Esophagus squamous epithelium (tissue), 5 donors: ENCODE measurements around the gene IQGAP2. TPM values are rescaled to one million over a fixed set of nuclear protein-coding genes. Genes with fewer than 3 reads are reported as not detected.
A peak's percentile ranks its signal among the peaks of the same experiment; 100 is the strongest.
"Not testable (repeated sequence)": the region's sequence is repeated elsewhere in the genome, so short reads cannot be mapped to it uniquely, and the experiment has no call there.

Experiments used
- DNase-seq: peaks from one replicate; lab custom pipeline; 2025; lab: John Stamatoyannopoulos, UW
- H3K27ac ChIP-seq, 4 donors: fragments of 200-600 bp; sonication (generic); one replicate each; pipeline ENCODE4 v1.5.1; 2016 to 2019; ENCODE audit warnings: mild to moderate bottlenecking in 1 of 4
- H3K27me3 ChIP-seq, 4 donors: fragments of 200-600 bp; sonication (generic); 1 replicate in 3 of 4; 2 replicates in 1 of 4; pipeline versions ENCODE4 v1.5.1 to v1.6.0; 2017 to 2021; ENCODE audit warnings: antibody characterized with exemption in 1 of 4
- H3K36me3 ChIP-seq, 3 donors: fragments of 200-600 bp; sonication (generic); one replicate each; pipeline ENCODE4 v1.5.1; 2016 to 2019
- H3K4me1 ChIP-seq, 3 donors: fragments of 200-600 bp; sonication (generic); one replicate each; pipeline ENCODE4 v1.5.1; 2017 to 2019
- H3K4me3 ChIP-seq, 4 donors: fragments of 200-600 bp; sonication (generic); 1 replicate in 3 of 4; 2 replicates in 1 of 4; pipeline ENCODE4 v1.5.1; 2016 to 2019; ENCODE audit warnings: mild to moderate bottlenecking in 2 of 4, moderate library complexity in 1 of 4
- H3K9me3 ChIP-seq, 3 donors: fragments of 200-600 bp; sonication (generic); one replicate each; pipeline ENCODE4 v1.5.1; 2016 to 2019
- CTCF ChIP-seq, 6 experiments: fragments of 450-650 bp in 4 of 6; fragments of 200-600 bp in 2 of 6; sonication (generic) in 2 of 6; IDR thresholded peaks; one replicate each; pipeline ENCODE4 v1.5.1; 2016 to 2019; ENCODE audit warnings: antibody characterized with exemption in 6 of 6, mild to moderate bottlenecking in 4 of 6, moderate library complexity in 4 of 6
- POLR2A ChIP-seq, 4 donors: fragments of 450-650 bp; IDR thresholded peaks; one replicate each; pipeline ENCODE4 v1.6.1; 2017; ENCODE audit warnings: antibody characterized with exemption in 4 of 4, mild to moderate bottlenecking in 4 of 4, moderate library complexity in 3 of 4
- WGBS, 2 donors: methylation state at CpG; one replicate each; pipeline ENCODE4 v1.1.5; 2018; 5-methylcytosine and 5-hydroxymethylcytosine counted together
- intact Hi-C: fragments of 100-400 bp; cut with DNase I; formaldehyde crosslinking; loops from one replicate; pipeline ENCODE4 v1.15.0; 2022
- total RNA-seq, 4 donors: library from RNA; depleted of rRNA; stranded (reverse); fragments of >200 nt; gene quantifications; one replicate each; pipeline ENCODE4 v1.1.0, GENCODE V29; 2016
- donor health status: DM: yes; HTN: yes; CAD: no.

The IQGAP2 gene
- total RNA-seq, 4 donors from 2014 or later = 3.0 to 16.6 (median 5.9) TPM

GRCh38 chr5:76547242-76547890 is 144.3 kb downstream of the IQGAP2 start:
- intact Hi-C loops = loop anchor here (10.0 kb wide), 1 partner anchor 143 kb away; the partner anchor contains the start of gene IQGAP2
- peak overlapping the region in 2 of 4 donors; percentile 5 to 19 for H3K4me3 ChIP-seq
- no peak for DNase-seq
- H3K27ac ChIP-seq = peak overlapping the region in 3 of 4 donors; percentile 42 to 83 (median 64)
- H3K9me3 ChIP-seq = no peaks in the 10 kb centered on the region
- no peaks in the 10 kb centered on the region for H3K36me3 ChIP-seq
- WGBS, 2 donors = 21 to 29% methylated on average over 4 of the region's 4 CpGs
- no peaks in the 10 kb centered on the region for H3K27me3 ChIP-seq
- peaks cover 0 to 42% (median 7%) of the 10 kb centered on the region in 3 donors for H3K4me1 ChIP-seq
- TF ChIP-seq POLR2A (IDR thresholded peaks at IDR 0.05) (peak in 1 of 4 donors; percentile 50), CTCF (IDR thresholded peaks at IDR 0.05) (no peak)

- intact Hi-C loops = loop anchor here (10.0 kb wide), 1 partner anchor 143 kb away; the partner anchor contains the start of gene IQGAP2
- DNase-seq = no peak
- Histone ChIP-seq H3K36me3 (no peaks in the 10 kb centered on the region), H3K27me3 (no peaks in the 10 kb centered on the region), H3K4me1 (peaks cover 0 to 38% (median 7%) of the 10 kb centered on the region in 3 donors), H3K9me3 (no peaks in the 10 kb centered on the region), H3K27ac (peak overlapping the region in 3 of 4 donors; percentile 39 to 83 (median 64)), H3K4me3 (peak overlapping the region in 1 of 4 donors; percentile 19)
- no peak for TF ChIP-seq CTCF (IDR thresholded peaks at IDR 0.05)
- no peak for TF ChIP-seq POLR2A (IDR thresholded peaks at IDR 0.05)
- 82 to 96% methylated on average over 3 of the region's 3 CpGs for WGBS, 2 donors
Measured at GRCh38 chr5:76547891-76548524, 144.9 kb downstream of the IQGAP2 start.

- TF ChIP-seq CTCF (IDR thresholded peaks at IDR 0.05) = no peak
- TF ChIP-seq POLR2A (IDR thresholded peaks at IDR 0.05) = no peak
- no peaks in the 10 kb centered on the region for H3K9me3 ChIP-seq
- WGBS, 2 donors = 75 to 96% methylated on average over 3 of the region's 3 CpGs
- H3K4me3 ChIP-seq = no peak overlapping the region
- H3K36me3 ChIP-seq = no peaks in the 10 kb centered on the region
- peaks cover 0 to 38% (median 7%) of the 10 kb centered on the region in 3 donors for H3K4me1 ChIP-seq
- no peaks in the 10 kb centered on the region for H3K27me3 ChIP-seq
- intact Hi-C loops = loop anchor here (10.0 kb wide), 1 partner anchor 144 kb away; the partner anchor contains the start of gene IQGAP2
- DNase-seq = no peak
- peak overlapping the region in 2 of 4 donors; percentile 64 to 83 for H3K27ac ChIP-seq
Measured at GRCh38 chr5:76548525-76549229, 145.6 kb downstream of the IQGAP2 start.

- no CpG with 5 or more reads among the region's 34 CpGs for WGBS, 2 donors
- H3K27me3 ChIP-seq, H3K9me3 ChIP-seq, H3K4me3 ChIP-seq, DNase-seq, intact Hi-C loops, H3K27ac ChIP-seq, H3K36me3 ChIP-seq: not testable (repeated sequence)
- H3K4me1 ChIP-seq = peaks cover 0 to 33% (median 7%) of the 10 kb centered on the region in 3 donors
Measured at GRCh38 chr5:76550881-76551280, 147.8 kb downstream of the IQGAP2 start.

- intact Hi-C loops = no loop called here
- DNase-seq = no peak
- 54 to 70% methylated on average over 1 of the region's 1 CpG for WGBS, 2 donors
- TF ChIP-seq POLR2A (IDR thresholded peaks at IDR 0.05) (no peak), CTCF (IDR thresholded peaks at IDR 0.05) (no peak)
- Histone ChIP-seq H3K36me3 (no peaks in the 10 kb centered on the region), H3K4me1 (peaks cover 0 to 29% (median 7%) of the 10 kb centered on the region in 3 donors), H3K4me3 (no peak overlapping the region), H3K27ac (no peak overlapping the region), H3K9me3 (no peaks in the 10 kb centered on the region), H3K27me3 (no peaks in the 10 kb centered on the region)
Measured at GRCh38 chr5:76552546-76552945, 149.5 kb downstream of the IQGAP2 start.
